Measurements from ENCODE around the gene FGF14. TPM values are rescaled to one million over a fixed set of nuclear protein-coding genes. Genes with fewer than 3 reads are reported as not detected.

The FGF14 gene
- total RNA-seq, 1 donor from 2014 or later: 2.9 TPM

DNA sequence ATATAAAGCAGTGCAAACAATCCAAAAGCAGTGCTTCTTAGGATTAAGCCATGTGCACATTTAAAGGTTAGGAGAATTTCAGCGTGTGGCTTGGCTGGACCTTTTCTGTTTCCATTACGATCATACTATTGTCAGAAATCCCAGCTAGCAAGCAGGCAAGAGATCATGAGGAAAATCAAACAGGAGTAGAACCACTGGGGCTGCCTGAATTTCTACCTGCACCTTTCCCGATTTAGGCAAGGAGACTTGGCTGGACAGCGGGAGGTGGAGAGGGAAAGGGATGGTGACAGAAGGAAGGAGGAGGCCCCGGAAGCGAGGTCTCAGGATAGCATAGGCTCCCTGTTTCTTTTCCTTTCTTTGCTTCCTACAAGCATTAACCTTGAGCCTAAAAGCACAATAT, 102.5 kb downstream of the FGF14 start:
- Histone ChIP-seq H3K27me3 (ENCODE audit: low read depth) (no peaks in the 10 kb centered on the region), H3K27ac (replicated peaks) (no peak overlapping the region), H3K4me1 (peaks cover 3% of the 10 kb centered on the region), H3K4me3 (no peak overlapping the region), H3K9me3 (replicated peaks) (no peaks in the 10 kb centered on the region), H3K36me3 (no peaks in the 10 kb centered on the region)
- intact Hi-C loops (cut with micrococcal nuclease): no loop called here
- DNase-seq: no peak
- TF ChIP-seq, protein P1, sequence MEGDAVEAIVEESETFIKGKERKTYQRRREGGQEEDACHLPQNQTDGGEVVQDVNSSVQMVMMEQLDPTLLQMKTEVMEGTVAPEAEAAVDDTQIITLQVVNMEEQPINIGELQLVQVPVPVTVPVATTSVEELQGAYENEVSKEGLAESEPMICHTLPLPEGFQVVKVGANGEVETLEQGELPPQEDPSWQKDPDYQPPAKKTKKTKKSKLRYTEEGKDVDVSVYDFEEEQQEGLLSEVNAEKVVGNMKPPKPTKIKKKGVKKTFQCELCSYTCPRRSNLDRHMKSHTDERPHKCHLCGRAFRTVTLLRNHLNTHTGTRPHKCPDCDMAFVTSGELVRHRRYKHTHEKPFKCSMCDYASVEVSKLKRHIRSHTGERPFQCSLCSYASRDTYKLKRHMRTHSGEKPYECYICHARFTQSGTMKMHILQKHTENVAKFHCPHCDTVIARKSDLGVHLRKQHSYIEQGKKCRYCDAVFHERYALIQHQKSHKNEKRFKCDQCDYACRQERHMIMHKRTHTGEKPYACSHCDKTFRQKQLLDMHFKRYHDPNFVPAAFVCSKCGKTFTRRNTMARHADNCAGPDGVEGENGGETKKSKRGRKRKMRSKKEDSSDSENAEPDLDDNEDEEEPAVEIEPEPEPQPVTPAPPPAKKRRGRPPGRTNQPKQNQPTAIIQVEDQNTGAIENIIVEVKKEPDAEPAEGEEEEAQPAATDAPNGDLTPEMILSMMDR (IDR thresholded peaks at IDR 0.05; ENCODE audit: borderline replicate concordance): no peak

DNA sequence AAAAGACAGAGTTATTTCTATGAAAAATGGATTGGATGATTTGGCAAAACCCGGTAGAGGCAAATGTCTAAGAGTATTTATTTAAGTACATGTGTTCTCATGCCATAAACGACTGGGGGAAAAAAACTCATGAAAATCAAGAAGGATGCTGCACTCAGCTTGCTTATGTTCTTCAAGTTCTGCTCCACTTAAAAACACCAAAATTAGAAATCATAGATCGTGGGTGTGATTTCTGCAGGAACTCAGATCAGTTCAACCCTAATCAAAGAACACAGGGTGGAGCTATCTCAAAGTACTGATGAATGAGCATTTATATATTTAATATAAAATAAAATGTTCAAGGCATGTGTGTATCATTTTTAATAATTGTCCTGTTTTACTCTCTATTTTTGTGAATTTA, 103.8 kb downstream of the FGF14 start:
- H3K4me3 ChIP-seq: no peak overlapping the region
- no peaks in the 10 kb centered on the region for H3K36me3 ChIP-seq
- TF ChIP-seq, protein P1 (IDR thresholded peaks at IDR 0.05; ENCODE audit: borderline replicate concordance): no peak
- intact Hi-C loops (cut with micrococcal nuclease): no loop called here
- no peaks in the 10 kb centered on the region for H3K27me3 ChIP-seq (ENCODE audit: low read depth)
- no peak overlapping the region for H3K27ac ChIP-seq (replicated peaks)
- no peaks in the 10 kb centered on the region for H3K9me3 ChIP-seq (replicated peaks)
- no peak for DNase-seq
- H3K4me1 ChIP-seq: peaks cover 16% of the 10 kb centered on the region

DNA sequence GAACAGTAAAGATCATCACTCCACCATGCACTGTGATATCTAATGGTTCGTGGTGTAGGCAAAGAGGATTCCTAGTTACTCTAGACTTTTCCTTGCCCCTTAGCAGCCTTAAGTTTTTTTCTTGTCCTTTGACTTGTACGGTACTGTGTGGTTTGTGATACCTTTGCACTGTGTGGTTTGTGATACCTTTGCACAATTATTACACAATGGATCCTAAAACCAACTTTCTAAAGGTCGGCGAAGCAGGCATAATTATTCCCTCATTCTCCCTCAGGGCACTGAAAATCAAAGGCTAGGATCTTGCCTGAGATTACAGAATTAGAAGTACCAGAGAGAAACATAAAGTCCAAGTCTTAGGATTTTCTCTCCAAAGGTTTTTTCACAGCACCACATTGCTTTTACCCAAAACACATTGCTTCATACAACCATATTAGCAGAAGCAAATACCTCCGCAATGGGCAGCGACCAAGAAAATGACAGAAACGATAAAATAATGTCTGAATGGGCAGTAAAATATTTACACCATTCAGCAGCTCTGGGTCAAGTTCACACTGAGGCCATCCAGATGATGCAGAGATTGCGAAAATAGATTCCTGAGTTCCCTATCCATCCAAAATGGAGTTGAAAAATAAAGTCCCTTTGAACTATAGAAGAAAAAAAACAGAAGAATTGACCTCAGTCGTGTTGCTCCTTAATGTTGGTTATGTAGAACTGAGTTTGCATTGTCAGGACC, 106.4 kb downstream of the FGF14 start:
- no peak for DNase-seq
- Histone ChIP-seq H3K4me3 (no peak overlapping the region), H3K27me3 (ENCODE audit: low read depth) (no peaks in the 10 kb centered on the region), H3K9me3 (replicated peaks) (no peaks in the 10 kb centered on the region), H3K27ac (replicated peaks) (no peak overlapping the region), H3K36me3 (no peaks in the 10 kb centered on the region), H3K4me1 (peaks cover 18% of the 10 kb centered on the region)
- intact Hi-C loops (cut with micrococcal nuclease): no loop called here
- TF ChIP-seq, protein P1 (IDR thresholded peaks at IDR 0.05; ENCODE audit: borderline replicate concordance): no peak

DNA sequence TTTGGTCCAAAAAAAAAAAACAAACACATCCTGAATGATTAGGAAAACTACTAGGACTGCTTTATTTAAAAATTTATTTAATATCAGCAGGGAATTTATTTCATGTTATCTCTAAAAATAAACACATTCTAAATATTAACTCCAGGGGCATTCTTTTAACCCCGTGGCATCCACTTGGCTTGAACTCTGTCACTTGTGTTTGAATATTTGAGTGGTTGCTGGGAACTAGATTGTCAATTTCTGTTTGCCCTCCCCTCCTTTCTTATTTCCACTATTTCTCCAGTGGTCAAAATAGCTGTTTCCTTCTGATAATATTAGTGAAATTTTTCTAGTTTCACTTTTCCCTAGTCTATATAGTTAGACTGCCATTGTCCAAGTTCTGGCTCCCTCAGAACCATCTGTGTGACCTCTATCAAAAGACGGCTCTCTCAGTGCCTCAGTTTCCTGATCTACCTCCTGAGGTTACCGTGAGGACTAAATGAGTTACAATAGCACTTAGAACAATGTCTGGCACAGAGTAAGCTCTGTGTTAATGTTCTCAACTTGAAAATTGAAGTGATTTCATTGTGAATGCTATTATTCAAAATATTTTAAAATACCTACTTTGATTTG, 107.3 kb downstream of the FGF14 start:
- Histone ChIP-seq H3K27me3 (ENCODE audit: low read depth) (no peaks in the 10 kb centered on the region), H3K9me3 (replicated peaks) (no peaks in the 10 kb centered on the region), H3K36me3 (no peaks in the 10 kb centered on the region), H3K4me1 (peaks cover 18% of the 10 kb centered on the region), H3K4me3 (no peak overlapping the region), H3K27ac (replicated peaks) (peak overlapping the region; percentile 63)
- TF ChIP-seq, protein P1 (IDR thresholded peaks at IDR 0.05; ENCODE audit: borderline replicate concordance): no peak
- no peak for DNase-seq
- intact Hi-C loops (cut with micrococcal nuclease): no loop called here

DNA sequence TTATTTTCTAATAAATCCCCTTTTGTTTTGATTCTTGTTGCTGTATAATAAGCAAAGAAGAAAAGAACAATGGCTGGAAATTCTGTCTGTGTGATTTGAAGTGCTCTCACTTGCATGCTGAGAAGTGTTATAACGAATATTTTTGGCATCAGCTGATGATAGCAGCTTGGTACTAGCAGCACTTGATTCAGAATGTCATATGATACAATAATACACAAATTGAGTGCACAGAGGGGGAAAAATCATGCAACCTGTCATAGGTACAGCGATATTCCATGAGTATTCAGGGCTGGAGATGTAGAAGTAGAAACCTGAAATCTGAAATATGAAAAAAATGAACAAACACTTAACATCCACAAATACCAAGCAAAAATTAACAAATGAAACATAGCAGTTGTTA, 108.1 kb downstream of the FGF14 start:
- H3K36me3 ChIP-seq: no peaks in the 10 kb centered on the region
- H3K27ac ChIP-seq (replicated peaks): peak overlapping the region; percentile 63
- intact Hi-C loops (cut with micrococcal nuclease): no loop called here
- no peaks in the 10 kb centered on the region for H3K9me3 ChIP-seq (replicated peaks)
- H3K27me3 ChIP-seq (ENCODE audit: low read depth): no peaks in the 10 kb centered on the region
- DNase-seq: no peak
- H3K4me3 ChIP-seq: no peak overlapping the region
- TF ChIP-seq, protein P1 (IDR thresholded peaks at IDR 0.05; ENCODE audit: borderline replicate concordance): no peak
- peaks cover 18% of the 10 kb centered on the region for H3K4me1 ChIP-seq
